Heart right ventricle (tissue), 16 donors: Measurements from ENCODE around the gene WWOX. TPM values are rescaled to one million over a fixed set of nuclear protein-coding genes. Genes with fewer than 3 reads are reported as not detected.

Source experiments
- ATAC-seq, 8 donors: fragments of 200-7000 bp; cut with Tn5 transposase; one replicate each; pipeline ENCODE4 v1.9.1; 2020; ENCODE audit warnings: mild to moderate bottlenecking in 8 of 8, moderate library complexity in 8 of 8, moderate number of reproducible peaks in 1 of 8
- DNase-seq, 2 donors: peaks; one replicate each; pipeline ENCODE4 v3.0.0-alpha.2; 2020
- H3K27ac ChIP-seq, 10 donors: fragments of 200-600 bp; sonication (generic) in 2 of 10; one replicate each; pipeline versions ENCODE4 v1.5.0 to v1.8.0; 2020 to 2022; ENCODE audit warnings: mild to moderate bottlenecking in 3 of 10
- H3K27me3 ChIP-seq, 7 donors: fragments of 200-600 bp; one replicate each; pipeline ENCODE4 v1.8.0; 2021 to 2022; ENCODE audit warnings: mild to moderate bottlenecking in 2 of 7
- H3K36me3 ChIP-seq, 9 donors: fragments of 200-600 bp; sonication (generic) in 1 of 9; one replicate each; pipeline versions ENCODE4 v1.5.0 to v1.8.0; 2020 to 2022; ENCODE audit warnings: mild to moderate bottlenecking in 2 of 9
- H3K4me1 ChIP-seq, 9 donors: fragments of 200-600 bp; sonication (generic) in 1 of 9; one replicate each; pipeline versions ENCODE4 v1.5.0 to v1.8.0; 2020 to 2022; ENCODE audit warnings: mild to moderate bottlenecking in 4 of 9
- H3K4me3 ChIP-seq, 10 donors: fragments of 200-600 bp; sonication (generic) in 2 of 10; one replicate each; pipeline versions ENCODE4 v1.5.0 to v1.8.0; 2020 to 2022; ENCODE audit warnings: mild to moderate bottlenecking in 7 of 10, moderate library complexity in 2 of 10
- H3K9me3 ChIP-seq, 11 donors: fragments of 200-600 bp in 10 of 11; sonication (generic) in 2 of 11; one replicate each; pipeline versions ENCODE4 v1.5.0 to v1.8.0; 2013 to 2022; ENCODE audit warnings: mild to moderate bottlenecking in 2 of 11, control low read depth in 1 of 11, moderate library complexity in 1 of 11
- CTCF ChIP-seq, 9 donors: fragments of 200-600 bp; sonication (generic) in 2 of 9; IDR thresholded peaks; one replicate each; pipeline versions ENCODE4 v1.5.0 to v1.8.0; 2021 to 2022; ENCODE audit warnings: antibody characterized with exemption in 9 of 9, mild to moderate bottlenecking in 5 of 9, moderate library complexity in 1 of 9
- WGBS, 2 donors: extraction: QIAGEN DNeasy Blood & Tissue Kit; methylation state at CpG; one replicate each; pipeline ENCODE4 v1.1.7; 2013; ENCODE audit warnings: inconsistent platforms in 1 of 2; 5-methylcytosine and 5-hydroxymethylcytosine counted together
- intact Hi-C, 10 donors: fragments of 100-400 bp; cut with DNase I; formaldehyde crosslinking; loops; one replicate each; pipeline versions ENCODE4 v1.11.1 to v1.14.2; 2022
- polyA plus RNA-seq, 2 donors: library from polyadenylated mRNA; stranded (reverse); fragments of 200-250 nt; gene quantifications; one replicate each; pipeline ENCODE4 v1.2.3, GENCODE V29; 2013
- total RNA-seq, 10 donors: library from RNA; stranded (reverse); fragmentation: NEBNext Ultra II Directional in 3 of 10; extraction: Animal tissue kit (Norgen Biotek cat#: 25700) in 3 of 10; gene quantifications; one replicate each; pipeline versions ENCODE4 v1.2.1 to v1.2.4, GENCODE V29; 2021 to 2023
- donor health status: Arrhythmogenic right ventricular cardiomyopathy.
- donor health status: ischemic (EF 13 %, LVEDD 7.1; RV severe dilation, severe dysfunction).
- donor health status: healthy with polysubstance abuse.
- donor health status: DM: no; HTN: yes; CAD: no.
- donor health status: DM: no; HTN: no; CAD: no.
- donor health status: ischemic (EF 25% LVEDD 6.9; RV normal size, moderate dysfunction).
- donor health status: ischemic (EF 25% LVEDD 5.7; RV mildly dilated, moderate dysfunction).
- donor health status: healthy.
- donor health status: DM: yes; HTN: yes; CAD: no.
- donor health status: Ischemic cardiomyopathy.
- donor health status: ischemic (EF 35%, LVEDD 5.7; RV mildly dilated, moderate dysfunction).
- donor health status: nonischemic (EF 11% LVEDD 7.7; RV severe dilation, severe dysfunction).
- donor health status: DM: yes; HTN: yes; CAD: no.
- donor health status: PGD.
- donor health status: ischemic (EF 29% LVEDD 5.4; RV normal size, mild dysfunction).
- donor health status: nonischemic (EF 23%, LVEDD 6.1; RV moderate dilation, normal function).

Gene WWOX
- total and polyA plus RNA-seq, 12 donors: 4.9 to 15.0 (median 9.9) TPM

DNA sequence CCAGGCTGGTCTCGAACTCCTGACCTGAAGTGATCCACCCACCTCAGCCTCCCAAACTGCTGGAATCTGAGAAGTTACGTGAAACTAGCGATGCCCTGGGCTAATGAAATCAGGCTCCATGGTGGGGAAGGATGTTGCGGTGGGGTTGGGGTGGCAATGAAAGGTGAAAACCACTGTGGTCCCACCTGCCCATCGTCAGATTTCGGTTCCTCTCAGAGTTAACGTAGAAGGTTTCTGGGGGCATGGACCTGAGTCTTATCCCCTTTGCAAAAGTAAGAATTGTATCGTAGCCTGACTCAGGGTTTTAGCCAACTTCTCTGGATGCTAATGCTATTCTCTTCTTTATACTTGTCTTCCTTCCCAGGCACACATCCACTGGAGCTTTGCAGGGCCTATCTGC is 402.3 kb downstream of the WWOX start:
- Histone ChIP-seq H3K4me3 (no peak overlapping the region), H3K4me1 (peaks cover 0 to 50% (median 17%) of the 10 kb centered on the region in 9 donors), H3K27me3 (no peaks in the 10 kb centered on the region), H3K36me3 (no peaks in the 10 kb centered on the region), H3K9me3 (no peaks in the 10 kb centered on the region), H3K27ac (no peak overlapping the region)
- DNase-seq (no peak), ATAC-seq (no peak)
- intact Hi-C loops: loop anchor here (2.0 to 10.0 kb wide), 11 partner anchors 103 to 1963 kb away; partner anchors contain the start of gene MAF (in 6 of the 10)
- no peak for TF ChIP-seq CTCF (IDR thresholded peaks at IDR 0.05)
- WGBS, 2 donors: 97 to 100% methylated on average over 8 of the region's 8 CpGs

DNA sequence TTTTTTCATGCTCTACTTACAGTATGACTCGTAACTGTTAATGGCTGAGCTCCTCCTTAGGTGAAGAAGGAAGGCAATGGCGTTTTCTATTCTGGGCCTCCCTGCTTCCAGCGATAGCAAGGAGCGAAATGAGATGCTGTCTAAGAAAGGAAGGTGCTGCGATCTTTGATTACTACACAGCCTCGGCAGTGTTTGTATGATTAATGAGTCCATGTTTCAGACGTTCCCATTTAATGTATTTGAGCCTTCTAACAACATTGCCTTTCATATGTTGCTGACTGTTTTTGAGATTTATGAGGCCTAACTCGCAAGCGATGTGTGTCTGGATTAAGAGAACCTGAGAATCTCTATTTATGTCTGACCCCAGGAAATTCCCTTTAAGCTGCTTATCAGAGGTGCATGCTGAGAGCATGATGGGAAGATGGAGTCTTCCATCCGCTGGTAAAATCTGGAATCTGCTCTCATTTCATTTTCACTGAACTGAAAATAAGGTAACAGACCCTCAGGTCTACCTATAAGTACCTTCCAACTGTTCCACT is 403.4 kb downstream of the WWOX start:
- no peaks in the 10 kb centered on the region for H3K27me3 ChIP-seq
- 82 to 91% methylated on average over 10 of the region's 10 CpGs for WGBS, 2 donors
- no peaks in the 10 kb centered on the region for H3K36me3 ChIP-seq
- no peak for DNase-seq
- H3K4me1 ChIP-seq: peaks cover 0 to 54% (median 17%) of the 10 kb centered on the region in 9 donors
- H3K4me3 ChIP-seq: no peak overlapping the region
- TF ChIP-seq CTCF (IDR thresholded peaks at IDR 0.05): no peak
- H3K27ac ChIP-seq: no peak overlapping the region
- H3K9me3 ChIP-seq: no peaks in the 10 kb centered on the region
- intact Hi-C loops: loop anchor here (1.0 to 10.0 kb wide), 12 partner anchors 102 to 1962 kb away; partner anchors contain the start of gene MAF (in 6 of the 10)
- no peak for ATAC-seq

GRCh38 chr16:78503602-78504001 is 404.1 kb downstream of the WWOX start:
- Histone ChIP-seq H3K9me3 (no peaks in the 10 kb centered on the region), H3K27me3 (no peaks in the 10 kb centered on the region), H3K4me1 (peaks cover 0 to 54% (median 17%) of the 10 kb centered on the region in 9 donors), H3K27ac (no peak overlapping the region), H3K36me3 (no peaks in the 10 kb centered on the region), H3K4me3 (no peak overlapping the region)
- TF ChIP-seq CTCF (IDR thresholded peaks at IDR 0.05): peak; percentile 79 to 93 (median 89)
- intact Hi-C loops: loop anchor here (1.0 to 10.0 kb wide), 13 partner anchors 101 to 1961 kb away; partner anchors contain the start of gene MAF (in 6 of the 10)
- peak in 1 of 2 donors; percentile 79 for DNase-seq
- ATAC-seq: no peak
- 33 to 35% methylated on average over 3 of the region's 3 CpGs for WGBS, 2 donors

GRCh38 chr16:78504401-78504851 is 405.0 kb downstream of the WWOX start:
- DNase-seq: peak in 1 of 2 donors; percentile 37
- no peaks in the 10 kb centered on the region for H3K27me3 ChIP-seq
- H3K4me1 ChIP-seq: peaks cover 0 to 51% (median 17%) of the 10 kb centered on the region in 9 donors
- TF ChIP-seq CTCF (IDR thresholded peaks at IDR 0.05): no peak
- no peaks in the 10 kb centered on the region for H3K36me3 ChIP-seq
- peak overlapping the region in 1 of 10 donors; percentile 23 for H3K4me3 ChIP-seq
- no peaks in the 10 kb centered on the region for H3K9me3 ChIP-seq
- peak overlapping the region in 3 of 10 donors; percentile 29 to 75 (median 64) for H3K27ac ChIP-seq
- 66 to 68% methylated on average over 12 of the region's 12 CpGs for WGBS, 2 donors
- intact Hi-C loops: loop anchor here in 9 of 10 donors (2.0 to 10.0 kb wide), 10 partner anchors 100 to 1960 kb away; partner anchors contain the start of gene MAF (in 6 of the 9)
- no peak for ATAC-seq
